DMS53 treated with DMSO at 0.1 percent for 48 hours (cell line): Measurements from ENCODE around the gene GC.
"Not testable (repeated sequence)": the region's sequence is repeated elsewhere in the genome, so short reads cannot be mapped to it uniquely, and the experiment has no call there.

ENCODE experiments used
- DNase-seq: peaks from one replicate; lab custom pipeline; 2025; ENCODE audit not compliant: unreplicated experiment; lab: John Stamatoyannopoulos, UW

GC gene, protein sequence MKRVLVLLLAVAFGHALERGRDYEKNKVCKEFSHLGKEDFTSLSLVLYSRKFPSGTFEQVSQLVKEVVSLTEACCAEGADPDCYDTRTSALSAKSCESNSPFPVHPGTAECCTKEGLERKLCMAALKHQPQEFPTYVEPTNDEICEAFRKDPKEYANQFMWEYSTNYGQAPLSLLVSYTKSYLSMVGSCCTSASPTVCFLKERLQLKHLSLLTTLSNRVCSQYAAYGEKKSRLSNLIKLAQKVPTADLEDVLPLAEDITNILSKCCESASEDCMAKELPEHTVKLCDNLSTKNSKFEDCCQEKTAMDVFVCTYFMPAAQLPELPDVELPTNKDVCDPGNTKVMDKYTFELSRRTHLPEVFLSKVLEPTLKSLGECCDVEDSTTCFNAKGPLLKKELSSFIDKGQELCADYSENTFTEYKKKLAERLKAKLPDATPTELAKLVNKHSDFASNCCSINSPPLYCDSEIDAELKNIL

DNA sequence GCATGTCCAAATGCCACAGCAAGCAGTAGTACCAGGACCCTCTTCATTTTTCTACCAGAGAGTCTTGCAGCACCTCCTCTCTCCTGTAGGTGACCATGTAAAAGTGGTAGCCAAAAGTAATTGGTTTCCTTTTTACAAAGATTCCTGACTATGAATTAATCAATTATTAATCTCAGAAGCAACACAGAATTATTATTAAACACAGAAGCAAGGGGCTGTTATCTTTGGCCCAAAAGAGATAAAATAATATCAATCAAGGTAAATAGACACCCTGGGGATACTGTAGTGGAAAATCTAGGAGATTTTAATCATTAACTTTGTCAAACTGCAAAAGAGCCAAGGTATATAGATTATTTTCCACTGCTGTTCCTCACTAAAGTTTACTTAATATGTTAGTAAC is at the start of gene GC:
Gene GC, minus strand, starts transcription at position 108 of the 400 bp plus-strand sequence. Its CDS starts 61 bp downstream, at position 47.
- DNase-seq, result no peak

DNA sequence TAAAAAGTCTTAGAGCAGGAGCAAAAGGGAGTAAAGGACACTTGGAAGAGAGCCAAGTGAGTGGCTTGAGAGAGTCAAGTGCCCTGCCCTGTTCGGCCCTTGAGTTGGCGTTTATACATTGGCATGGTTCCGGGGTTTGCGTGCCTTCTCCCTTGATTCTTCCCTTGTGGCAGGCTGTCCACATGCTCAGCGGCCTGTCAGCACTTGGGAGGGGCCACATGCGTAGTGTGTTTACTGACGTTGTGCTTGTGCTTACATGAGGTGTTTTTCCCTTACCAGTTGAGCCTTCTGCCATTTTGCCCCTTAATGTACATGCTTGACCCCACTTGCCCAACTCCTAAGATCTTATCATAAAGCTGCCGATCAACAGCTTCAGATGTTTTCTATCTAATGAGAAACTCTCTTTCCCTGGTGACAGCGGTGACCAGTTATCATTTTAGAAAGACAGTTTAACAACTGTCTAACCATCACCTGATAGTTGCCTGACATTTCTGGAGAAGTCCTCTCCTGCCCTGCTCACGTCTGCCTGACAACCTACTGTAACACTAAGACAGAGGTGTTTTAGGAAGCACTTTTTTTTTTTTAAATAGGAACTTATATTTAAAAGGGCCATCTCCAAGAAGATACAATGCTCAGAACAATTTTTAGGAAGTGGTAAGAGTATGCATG is 49.5 kb upstream of the GC start:
- DNase-seq, result no peak

DNA sequence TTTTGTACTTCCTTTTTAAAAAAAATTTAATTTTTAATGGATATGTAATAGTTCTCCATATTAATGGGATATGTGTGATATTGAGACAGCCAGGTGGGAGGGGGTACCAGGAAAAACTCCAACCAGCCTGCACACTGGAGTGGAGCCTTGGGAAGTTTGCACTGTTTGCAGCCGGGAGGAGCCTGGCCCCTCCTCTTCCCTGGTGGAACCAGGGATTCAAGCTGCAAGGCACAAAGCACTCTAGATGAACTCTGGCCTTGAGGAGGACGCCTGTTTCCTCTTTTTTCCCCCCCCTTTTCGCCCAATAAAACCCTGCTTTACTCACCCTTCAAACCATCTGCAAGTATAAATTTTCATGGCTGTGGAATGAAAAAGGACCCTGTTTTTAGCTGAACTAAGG is 48.2 kb upstream of the GC start:
- no peak for DNase-seq

DNA sequence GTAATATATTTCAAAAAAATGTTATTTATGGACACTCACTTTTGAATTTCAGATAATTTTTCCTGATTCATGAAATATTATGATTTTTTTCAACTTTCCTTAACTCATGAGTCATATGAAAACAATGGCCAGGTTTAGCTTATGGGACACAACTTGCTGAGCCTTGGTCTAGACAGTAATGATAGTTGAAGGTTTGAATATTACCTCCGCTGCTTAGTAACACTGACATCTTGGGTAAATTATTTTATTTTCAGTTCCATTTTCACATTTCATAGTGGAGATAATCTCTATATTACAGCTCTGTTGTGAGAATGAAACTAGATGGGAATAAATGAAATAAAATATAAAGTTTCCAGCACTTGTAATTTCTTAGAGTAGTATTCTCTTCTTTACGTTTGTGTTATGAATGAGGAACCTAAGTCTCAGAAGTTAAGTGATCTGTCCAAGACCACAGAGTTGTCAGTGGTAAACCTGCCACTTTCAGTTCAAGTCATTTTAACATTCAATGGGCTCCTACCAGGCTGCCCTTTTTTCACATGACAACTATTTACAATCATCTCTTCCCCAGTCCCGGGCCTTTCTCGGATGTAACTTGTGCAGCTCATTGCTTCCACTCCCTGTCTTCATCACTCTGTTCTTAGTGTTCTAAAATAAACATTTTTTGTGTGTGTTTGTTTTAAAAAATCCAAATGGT is 46.8 kb upstream of the GC start:
- no peak for DNase-seq

DNA sequence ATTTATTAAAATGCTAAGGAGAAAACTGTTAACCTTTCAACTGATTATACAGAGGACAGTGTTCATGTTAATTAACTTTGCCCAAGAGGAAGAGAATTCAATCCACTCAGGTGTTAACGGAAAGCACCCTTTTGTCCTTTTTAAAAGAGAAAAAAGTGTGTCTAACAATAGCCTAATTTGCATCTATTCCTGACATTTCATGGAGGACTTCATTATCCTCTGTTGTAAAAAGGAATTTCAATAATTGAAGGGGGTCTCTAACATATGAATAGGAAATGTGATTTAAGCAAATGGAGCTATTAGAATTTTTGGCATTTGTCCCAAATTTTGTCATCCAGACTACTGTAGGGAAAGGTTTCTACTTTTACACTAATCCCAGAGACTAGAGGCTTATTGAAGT is 44.6 kb upstream of the GC start:
- DNase-seq, result no peak

DNA sequence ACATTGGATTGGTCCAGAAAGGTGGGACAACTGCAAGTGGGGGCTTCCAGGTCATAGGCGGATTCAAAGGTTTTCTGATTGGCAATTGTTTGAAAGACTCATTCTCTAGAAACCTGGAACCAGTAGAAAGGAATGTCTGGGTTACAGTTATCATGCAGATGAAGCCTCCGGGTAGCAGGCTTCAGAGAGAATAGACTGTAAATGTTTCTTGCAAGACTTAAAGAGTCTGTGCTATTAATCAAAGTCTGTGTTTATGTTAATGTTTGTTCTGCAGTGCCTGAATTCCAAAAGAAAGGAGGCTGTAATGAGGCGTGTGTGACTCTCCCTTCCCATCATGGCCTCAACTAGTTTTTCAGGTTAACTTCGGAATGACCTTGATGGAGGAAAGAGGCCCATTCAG is 43.9 kb upstream of the GC start:
- DNase-seq, result no peak

DNA sequence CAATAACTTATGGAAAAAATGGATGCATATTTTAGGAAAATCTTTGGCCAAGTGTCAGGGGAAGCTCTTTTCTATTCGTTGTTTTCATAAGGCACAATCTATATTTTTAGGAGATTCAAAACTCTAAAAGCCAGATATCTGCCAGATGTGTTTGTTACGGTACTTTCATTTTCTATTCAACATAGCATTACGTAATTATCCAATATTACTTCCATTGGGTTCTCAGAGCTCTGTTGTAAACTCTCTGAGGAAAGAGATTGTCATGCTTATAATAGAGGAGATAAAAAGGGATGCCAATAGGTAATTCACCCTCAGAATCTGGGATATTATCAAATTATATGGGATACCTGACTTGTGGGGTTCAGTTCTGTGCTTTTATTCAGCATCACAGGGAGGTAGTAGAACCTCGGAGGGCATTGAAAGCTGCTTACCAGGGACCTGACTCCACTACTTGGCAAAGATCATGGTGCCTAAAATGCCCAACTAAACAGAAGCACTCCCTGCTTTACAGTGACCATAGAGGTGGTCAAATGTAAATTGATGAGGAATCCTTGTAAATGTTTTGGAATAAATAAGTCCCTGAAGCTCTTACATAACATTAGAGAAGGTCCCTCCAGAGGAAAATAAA is 32.9 kb upstream of the GC start:
- DNase-seq, result no peak

DNA sequence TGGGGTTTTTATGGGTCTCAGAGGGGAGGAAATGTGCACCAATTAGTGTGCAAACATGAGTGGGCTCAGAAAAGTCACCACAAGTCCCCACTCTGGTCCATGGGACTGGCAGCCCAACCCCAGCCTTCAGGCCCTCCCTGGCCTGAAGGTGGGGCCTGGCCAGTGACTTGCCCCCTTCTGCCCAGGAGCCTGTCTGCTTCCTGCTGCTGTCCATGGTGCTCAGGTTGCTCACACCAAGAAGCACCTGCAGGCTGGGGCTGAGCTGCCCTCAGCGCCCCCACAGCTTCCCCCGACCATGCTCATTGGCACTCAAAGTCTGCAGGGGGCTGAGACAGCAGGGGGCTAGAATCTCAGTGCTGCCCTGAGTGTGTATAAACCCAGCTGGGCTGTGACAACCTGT is 30.6 kb upstream of the GC start:
- DNase-seq, result no peak

DNA sequence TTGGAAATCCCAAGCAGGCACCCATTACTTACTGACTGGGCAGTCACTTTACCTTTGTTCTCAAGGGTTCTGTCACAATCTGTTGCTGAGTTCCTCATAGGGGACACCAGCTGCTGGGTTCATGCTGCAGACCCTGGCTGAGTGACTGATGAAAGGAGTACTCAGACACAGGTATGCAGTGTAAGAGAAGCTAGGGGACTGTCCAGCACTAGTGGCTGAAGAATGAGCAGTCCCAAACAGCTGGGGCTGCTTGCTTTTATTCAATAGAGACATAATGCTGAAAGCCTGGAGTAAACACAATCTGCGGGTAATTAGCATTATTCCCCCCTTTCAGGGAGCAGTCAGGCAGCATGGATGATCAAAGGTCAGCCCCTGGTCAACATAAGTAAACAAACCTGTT is 25.9 kb upstream of the GC start:
- DNase-seq, result not testable (repeated sequence)

DNA sequence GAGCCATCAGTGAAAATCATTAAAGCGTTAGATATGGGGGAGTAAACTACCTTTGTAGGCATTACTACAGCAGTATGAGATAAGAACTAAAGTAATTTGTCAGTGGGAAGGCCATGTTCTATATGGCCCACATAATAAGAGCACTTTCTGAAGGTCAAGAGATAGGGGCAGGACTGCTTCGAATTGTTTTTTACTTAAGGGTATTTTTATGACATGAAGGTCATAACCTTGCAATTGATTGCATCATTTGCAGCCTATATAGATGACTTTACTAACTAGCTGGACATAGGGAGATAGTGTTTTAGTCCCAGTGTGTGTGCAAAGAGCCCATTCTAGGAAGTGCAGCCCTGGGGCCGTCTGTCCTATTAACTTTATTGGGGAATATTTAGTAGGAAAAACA is 23.6 kb upstream of the GC start:
- no peak for DNase-seq

DNA sequence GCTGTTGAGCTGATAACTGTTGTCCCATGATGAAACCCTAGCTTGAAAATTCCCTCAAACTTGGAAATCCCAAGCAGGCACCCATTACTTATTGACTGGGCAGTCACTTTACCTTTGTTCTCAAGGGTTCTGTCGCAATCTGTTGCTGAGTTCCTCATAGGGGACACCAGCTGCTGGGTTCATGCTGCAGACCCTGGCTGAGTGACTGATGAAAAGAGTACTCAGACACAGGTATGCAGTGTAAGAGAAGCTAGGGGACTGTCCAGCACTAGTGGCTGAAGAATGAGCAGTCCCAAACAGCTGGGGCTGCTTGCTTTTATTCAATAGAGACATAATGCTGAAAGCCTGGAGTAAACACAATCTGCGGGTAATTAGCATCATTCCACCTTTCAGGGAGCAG is 21.4 kb upstream of the GC start:
- not testable (repeated sequence) for DNase-seq

DNA sequence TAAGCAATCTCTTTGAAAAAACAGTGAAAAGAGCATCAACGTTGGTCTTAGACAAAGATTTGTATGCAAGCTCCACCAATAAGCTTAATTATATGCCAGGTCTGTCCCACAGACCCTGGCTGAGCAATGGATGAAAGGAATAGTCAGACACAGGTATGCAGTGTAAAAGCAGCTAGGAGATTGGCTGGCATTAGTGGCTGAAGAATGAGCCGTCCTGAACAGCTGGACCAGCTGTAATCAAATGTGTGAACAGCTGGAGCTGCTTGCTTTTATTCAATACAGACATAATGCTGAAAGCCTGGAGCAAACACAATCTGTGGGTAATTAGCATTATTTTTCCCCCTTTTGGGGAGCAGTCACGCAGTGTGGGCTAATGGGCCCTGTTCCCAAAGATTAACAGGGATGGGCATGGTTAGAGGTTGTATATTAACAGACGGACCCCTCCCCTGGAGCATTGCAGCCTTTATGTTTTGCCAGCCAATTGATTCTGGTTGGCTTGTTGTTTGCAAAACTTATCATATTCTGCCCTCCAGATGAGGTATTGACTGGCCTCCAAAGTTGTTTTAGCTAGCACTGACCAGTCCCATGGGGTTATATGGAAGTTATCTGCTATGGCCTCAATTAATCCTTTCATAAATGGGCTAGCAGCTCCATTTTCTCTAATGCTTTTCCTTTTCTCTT is 20.3 kb upstream of the GC start:
- not testable (repeated sequence) for DNase-seq

DNA sequence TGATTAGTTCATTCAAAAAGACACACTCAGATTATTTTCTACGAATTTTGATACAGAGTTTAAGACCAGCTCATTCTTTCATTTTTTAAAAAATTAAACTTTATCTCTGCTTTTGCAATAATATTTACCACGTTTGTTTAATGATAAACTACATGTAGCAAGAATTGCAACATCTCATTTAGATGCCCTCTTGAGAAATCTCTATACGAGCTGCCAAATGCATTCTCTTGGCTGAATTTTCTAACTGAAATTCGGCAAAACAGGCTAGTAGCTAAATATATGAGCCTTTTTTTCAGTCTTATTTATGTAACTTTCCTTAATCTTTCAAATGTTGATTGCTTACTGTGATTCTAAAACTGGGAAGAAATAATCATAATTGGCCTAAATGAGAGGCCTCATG is 2.1 kb upstream of the GC start:
- no peak for DNase-seq

DNA sequence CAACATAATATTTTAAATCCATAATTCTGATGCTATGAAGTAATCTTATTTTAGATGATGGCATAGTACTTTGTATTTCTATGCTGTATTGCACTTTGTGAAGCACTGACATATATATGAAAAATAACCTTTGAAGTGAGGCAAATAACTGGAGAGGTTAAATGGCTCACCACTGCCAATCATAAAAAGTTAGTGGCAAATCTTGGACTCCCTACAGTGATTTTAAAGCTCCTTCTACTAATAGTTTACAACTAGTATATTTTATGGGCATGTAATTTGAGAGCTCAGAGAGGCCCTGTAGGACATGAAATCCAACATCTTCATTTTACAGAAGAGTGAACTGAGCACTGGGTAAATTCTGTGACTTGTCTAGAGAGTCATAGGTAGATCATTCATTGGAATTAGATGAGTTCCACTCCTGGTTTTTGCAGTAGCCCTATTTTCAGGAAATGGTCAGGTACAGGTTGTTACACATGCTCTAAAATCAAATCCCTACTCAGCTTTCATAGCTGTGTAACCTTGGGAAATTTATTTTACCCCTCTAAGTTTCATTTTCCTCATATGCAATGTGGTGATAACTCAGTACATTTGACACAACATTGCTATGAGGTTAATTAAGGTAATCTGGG is 804 bp upstream of the GC start:
- no peak for DNase-seq

DNA sequence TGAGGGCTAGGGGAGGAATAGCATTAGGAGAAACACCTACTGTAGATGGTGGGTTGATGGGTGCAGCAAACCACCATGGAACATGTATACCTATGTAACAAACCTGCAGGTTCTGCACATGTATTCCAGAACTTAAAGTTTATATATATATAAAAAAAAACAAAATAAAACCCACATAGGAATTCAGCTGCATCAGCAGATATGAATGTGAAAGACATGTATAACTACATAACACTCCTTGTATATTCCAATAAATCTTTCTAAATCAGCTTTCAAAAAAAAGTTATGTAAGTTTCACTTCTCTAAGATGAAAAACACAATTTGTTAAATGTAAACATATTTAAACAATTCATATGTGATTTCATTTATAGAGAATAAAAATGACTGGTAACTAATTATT is 6.0 kb downstream of the GC start:
- no peak for DNase-seq

DNA sequence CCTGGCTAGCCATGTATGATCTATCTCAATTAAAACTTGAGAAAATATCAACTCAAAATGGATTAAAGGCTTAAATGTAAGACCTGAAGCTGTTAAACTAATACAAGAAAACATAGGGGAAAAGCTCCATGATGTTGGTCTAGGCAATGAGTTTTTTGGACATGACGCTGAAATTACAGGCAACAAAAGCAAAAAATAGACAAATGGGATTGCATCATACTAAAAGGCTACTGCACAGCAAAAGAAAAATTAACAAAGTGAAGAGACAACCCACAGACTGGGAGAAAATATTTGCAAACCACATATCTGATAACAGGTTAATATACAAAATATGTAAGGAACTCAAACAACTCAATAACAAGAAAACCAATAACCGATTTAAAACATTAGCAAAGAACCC is 8.4 kb downstream of the GC start:
- no peak for DNase-seq

DNA sequence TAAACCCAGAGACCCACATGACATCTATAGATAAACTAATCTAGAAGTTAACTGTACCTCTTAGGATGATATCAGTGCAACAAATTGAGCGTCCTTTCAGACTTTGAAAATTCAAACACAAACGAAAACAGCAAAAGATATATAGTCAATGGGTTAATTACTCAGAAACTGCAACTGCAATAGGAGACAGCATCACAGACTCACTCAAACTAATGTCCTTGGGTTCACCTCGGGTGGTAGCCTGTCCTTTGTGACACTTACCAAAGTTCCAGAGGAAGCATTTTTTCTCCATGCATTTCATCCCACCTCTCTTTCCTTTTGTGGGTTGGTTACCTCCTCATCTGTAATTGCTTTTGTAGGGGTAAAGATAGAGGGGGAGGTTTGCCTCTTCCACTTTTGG is 9.7 kb downstream of the GC start:
- DNase-seq, result no peak

DNA sequence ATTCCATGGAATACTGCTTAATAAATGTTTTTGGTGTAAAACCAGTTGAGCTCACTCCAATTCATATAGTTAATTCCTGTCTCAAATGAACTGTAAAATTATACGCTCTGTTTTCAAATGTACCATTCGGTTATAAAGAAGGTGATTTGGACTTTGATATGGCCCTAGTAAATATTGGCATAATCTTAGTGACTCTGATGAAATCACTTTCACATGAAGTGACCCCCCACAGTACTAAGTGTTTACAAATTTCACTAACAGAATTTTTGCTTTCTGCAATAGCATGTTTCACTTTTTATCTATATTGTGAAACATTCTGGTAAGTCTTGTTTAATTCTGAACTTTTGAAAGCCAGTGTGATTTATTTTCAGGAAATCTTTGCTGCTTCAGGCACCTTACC is 10.9 kb downstream of the GC start:
- DNase-seq, result no peak

DNA sequence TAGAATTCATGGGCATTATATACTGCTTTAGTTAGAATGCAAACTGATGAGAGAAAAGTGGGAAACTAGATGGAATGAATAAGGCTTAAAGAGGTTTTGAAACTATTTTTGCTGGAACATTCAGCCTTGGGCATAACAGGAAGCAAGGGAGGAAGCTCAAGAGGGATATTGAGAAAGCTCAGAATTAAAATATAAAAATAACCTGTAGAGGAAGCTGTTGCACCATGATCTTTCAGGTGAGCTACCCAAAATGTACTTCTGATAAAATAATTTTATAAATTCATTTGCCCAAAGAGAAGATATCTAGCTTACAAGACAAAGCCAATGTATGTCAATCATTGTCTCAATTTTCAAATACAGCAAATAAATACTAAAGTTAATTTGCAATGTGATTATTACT is 11.3 kb downstream of the GC start:
- DNase-seq, result peak; percentile 5

DNA sequence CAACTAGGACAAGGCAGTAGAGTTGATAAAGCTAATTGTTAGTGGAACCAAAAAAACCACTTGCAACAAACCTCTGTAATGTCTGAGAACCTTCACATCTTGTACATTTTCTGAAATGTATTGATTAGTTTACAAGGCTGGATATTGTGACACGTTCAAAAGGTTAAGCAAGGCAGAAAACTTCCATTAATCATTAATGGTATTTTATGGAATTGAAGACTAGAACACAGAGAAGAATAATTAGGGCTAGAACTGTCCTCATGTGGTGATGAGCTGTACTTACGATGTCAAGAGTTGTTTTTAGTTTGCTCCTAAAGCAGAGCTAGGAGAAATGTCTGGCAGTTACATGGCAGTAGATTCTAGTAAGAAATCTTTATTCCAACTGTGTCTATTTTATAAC is 12.3 kb downstream of the GC start:
- DNase-seq, result no peak

DNA sequence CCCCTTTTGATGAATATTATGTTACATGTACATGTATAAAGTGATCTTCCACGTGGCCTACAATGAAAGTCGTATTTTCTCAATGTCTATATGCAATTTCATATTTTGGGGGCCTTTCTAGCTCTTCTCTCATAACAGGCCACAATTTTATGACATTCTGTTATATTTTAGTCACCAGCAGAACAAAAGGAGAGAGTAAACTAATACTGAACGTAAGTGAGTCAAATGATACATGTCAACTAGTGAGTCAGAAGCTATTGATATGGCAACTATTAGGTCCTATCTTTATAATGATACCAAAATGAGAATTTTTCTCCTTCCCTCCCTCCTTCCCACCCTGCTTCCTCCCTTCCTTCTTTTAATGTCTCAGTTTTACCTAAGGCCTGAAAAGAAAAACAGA is 14.4 kb downstream of the GC start:
- DNase-seq, result no peak
